Stimulated activated CD4-positive, alpha-beta T cell treated with anti-CD3 and anti-CD28 coated beads, Interleukin-15, amount 100 ng/mL, for 48 hours (primary cell): ENCODE data around the gene MID1.

Experiments
- DNase-seq, 2 donors: peaks; one replicate each; pipeline ENCODE4 v3.0.0-alpha.2; 2020; ENCODE audit warnings: low read depth in 2 of 2

Gene MID1

DNA sequence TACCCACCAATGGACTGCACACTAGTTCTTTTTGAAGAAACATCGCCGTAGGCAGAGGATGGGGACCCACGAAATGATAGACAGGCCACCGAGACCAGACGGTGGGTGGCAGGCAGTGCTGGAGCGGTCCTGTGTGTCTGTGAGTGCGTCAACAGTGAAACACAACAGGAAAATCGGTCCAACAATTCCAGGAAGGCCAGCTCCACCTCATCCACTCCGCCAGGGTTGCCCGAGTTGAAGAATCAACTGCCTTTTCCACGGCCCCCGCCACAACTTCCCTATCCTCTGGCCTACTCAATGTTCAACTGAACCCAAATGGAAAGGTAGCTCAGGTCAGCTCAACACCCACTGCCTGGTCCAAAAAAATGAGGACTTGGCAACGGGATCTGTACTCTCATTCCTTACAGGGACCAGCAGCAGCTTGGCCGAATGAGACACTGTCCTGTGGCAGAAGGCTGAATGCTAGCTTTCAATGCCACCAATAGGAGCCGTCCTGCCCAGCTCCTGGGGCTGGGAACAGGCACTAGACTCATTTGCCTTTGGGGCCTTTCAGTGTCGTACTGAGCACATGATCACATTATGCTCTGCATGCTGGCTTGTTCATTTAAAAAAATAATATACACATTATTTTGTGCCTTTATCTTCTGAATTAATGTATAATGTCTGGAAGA lies 43.5 kb downstream of the MID1 start:
- DNase-seq: no peak

DNA sequence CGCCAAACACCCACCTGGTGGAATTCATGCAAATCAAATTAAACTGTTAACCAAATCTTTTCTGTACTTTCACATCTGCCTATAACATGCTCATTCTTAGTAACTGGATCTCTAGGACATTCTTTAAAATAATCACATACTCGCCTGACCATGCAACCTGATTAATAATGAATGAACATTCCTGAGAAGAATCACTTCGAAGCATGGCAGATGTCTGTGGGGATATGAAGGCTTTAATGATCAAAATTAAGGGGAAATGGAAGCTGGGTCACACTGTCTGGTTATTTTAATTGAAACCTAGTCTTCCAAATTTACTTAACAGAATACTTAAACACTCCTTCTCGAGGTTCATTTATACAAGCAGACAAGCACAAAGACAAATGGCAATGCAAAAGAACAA lies 44.2 kb downstream of the MID1 start:
- no peak for DNase-seq

DNA sequence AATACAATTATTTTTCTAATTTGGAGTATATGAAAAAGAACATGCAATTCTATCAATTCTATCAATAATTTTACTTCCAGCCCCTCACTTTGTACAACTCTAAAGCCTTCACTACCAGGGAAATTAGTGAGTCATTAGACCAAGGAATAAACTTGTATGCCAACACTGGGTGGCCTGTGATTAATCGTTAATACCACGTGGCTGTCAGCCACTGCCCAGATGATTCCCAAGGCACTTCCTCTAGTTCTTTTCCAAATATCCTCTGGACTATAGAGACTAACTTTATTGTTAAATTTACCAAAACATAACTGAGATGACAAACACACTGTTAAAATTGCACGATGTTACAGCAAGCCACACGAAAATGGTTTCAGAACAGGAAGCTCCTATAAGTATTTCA lies 45.7 kb downstream of the MID1 start:
- no peak for DNase-seq

DNA sequence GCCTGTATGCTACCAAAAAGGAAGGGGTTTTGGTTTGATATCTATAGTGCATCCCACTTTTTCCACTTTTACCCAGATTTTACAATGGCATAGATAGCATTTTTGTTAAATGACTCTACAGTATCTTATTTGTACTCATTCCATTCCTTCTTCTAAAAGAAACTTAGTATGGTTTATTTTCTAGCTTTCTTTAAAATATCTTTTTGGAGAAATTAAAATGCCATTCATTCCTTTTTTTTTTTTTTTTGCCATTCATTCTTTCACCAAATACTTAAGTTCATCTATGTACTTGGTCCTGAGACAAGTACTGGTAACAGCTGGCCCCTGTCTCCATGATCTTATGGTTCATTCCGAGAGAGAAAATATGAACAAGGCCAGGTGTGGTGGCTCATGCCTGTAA lies 49.1 kb downstream of the MID1 start:
- DNase-seq: no peak

DNA sequence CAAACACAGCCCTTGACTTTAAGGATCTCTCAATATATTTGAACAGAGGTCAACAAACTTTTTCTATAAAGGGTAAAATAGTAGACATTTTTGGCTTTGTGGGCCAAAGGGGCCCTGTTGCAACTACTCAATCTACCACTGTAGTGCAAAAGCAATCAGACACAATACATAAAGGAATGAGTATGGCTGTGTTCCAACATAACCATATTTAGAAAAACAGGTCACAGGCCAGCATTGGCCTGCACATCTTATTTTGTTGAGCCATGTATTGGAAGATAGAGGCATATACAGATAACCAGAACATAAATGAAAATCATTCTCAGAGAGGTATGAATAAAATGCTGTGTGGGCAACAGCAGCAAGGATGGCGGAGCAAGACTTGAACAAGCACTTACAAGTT lies 49.8 kb downstream of the MID1 start:
- DNase-seq: no peak

DNA sequence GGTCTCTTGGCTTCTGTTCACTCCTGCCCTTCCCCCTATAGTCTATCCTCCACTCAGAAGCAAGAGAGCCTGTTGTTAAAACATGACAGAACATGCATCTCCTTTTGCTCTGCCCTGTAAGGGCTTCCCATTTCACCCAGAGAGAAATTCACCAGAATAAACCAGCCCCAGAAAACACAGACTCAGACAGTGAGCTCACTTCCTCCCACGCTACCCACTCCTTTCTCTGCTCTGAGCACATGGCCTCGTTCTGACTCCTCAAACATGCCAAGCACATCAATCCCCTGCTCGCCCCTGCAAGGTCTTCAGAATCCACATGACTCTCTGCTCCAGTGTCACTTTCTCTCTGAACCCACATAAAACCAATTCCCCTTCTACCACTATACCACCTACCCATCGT lies 50.4 kb downstream of the MID1 start:
- DNase-seq: no peak

DNA sequence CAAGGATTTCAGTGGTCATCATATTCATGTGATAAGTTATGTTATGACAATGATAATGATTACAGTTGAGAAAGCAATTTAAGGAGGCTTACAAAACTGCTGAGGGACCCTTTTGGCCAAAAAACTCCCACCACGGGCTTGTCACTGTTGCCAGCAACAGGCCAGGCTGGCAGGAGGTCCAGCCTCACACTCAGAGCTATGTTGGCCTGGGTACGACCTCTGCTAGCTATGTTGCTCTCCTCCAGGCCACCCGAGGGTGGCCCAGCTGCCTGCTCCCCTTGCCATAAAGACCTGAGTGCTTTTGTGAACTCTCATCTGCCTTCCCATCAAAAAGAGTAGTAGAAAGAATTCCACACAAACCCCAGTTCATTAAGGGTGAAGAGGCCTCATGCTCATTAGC lies 52.0 kb downstream of the MID1 start:
- DNase-seq: no peak

DNA sequence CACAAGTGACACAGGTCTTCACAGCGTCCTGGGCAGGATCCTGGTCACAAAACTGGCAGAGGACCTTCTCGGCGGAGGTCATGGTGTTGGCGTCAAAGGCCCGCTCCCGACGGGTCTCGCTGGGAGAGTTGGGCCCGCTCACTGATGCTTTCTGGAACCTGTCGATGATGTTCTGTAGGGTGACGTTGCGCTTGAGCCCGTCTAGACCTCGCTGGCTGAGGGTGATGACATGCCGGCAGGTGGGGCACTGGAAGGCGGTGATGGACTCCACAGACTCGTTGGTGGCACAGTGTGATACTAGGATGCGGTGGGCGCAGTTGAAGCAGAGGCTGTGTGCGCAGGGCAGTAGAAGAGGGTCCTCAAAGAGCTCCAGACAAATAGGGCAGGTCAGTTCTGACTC lies 53.2 kb downstream of the MID1 start:
- no peak for DNase-seq

DNA sequence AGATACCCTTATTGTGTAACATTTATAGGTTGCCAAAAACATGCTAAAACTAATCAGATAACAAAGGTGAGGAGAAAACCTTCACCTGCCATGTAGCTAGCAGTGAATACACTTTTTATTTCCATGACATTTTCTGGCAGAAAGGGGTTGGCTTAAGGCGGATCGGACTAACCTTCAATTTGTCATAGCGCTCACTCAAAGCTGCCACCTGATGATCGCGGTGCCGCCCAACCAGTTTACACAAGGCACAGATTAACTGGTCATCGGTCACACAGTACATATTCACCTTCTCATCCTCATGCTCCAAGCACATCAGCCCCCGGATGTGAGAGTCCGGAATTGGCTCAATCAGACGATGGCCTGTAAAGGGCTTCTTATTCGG lies 53.7 kb downstream of the MID1 start:
- DNase-seq: no peak

DNA sequence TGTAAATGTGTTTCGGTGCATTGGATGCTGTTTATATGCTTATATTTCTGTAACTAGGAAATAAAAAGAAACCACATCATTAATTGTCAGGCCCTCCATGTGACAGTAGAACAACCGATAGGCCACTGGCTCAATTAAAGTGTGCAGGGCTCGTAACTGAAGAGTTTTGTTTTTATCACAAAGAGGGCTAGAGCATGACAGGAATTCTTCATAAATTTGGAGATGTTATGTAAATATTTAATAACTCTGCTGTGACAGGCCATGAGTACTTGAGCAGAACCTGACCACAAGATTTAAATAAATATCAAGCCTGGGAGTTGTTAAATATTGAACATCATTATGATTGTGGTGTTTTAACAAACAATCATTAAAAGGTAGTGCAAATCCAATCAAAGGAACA lies 55.9 kb downstream of the MID1 start:
- DNase-seq: no peak

DNA sequence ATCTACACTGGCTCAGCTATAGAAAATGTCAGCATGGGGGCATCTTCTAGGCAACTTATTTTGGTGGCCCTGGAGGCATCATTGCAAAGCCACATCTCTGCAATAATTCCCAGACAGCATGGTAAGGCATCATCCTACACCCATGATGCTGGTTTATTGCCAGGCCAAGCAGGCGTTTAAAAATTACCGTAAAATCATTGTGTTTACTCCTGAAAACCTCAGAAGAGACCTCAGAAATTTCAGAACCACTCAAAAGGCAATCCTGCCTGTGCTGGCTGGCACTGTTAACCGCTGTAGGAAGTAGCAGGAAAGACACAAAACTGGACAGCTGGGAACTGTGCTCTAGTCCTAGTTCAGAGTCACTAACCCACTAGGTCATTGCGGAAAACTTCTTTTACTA lies 63.2 kb downstream of the MID1 start:
- DNase-seq: no peak

DNA sequence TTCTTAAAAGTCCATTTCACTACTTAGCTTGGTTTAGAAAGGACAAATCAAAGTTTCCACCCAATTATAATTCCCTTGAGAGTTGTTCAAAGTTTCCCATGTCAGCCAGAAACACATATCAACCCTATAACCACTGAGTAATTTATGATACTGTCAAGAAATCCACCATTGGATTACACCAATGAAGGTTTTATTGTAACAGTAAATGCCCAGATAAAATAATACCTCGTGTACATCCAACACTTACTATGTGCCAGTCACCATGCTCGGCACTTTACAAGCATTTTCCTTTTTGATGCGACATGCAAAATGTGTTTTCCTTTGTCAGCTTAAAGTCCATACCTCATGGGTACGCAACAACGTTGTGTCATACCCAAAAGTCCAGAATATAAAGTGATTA lies 64.0 kb downstream of the MID1 start:
- no peak for DNase-seq

DNA sequence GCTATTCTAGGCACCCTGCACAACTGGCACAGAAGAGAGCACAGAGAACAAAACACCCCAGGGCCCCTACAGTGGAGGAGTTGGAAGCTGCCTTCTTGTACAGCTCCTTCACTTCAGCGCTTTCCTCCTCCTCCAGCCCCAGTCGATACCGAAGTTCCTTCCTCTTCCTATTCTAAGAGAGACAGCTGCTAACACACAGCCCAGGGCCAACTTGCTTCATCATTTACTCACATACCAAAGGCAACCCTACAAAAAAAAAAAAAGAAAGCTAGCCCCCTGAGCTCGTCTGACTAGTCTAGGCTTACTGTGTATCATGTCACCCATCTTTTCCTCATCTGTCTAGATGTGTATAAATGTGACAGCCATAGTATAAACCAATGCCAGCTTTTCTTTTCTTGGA lies 64.5 kb downstream of the MID1 start:
- no peak for DNase-seq

DNA sequence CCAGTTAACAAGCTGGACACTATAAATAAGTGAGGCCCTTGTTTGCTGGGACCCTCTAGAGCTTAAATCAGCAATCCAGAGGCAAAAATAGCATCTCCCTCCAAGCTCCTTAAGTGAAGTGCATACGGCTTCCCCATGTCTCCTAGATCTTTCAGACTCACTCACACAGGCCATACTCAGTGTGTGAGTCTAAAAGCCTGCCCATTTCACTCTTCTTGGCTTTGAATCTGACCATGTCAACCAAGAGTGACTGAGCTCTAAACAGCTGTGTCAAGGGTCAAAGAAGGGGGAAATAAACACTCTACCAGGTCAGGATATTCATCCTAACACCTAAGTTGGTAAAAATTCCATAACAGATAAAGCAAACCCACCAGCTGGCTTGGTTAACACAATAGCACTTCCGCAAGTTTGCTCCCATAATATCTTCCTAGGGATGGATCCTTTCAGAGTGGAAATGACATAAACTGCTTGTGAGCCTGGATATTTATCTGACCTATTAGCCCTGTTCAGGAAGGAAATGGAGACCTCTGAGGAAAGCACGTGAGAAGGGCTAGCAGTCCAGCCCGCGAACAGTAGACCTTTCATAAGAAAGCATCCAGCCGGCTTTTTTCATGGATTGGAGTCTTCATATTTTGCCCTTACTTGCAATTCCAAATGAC lies 65.6 kb downstream of the MID1 start:
- DNase-seq: no peak

DNA sequence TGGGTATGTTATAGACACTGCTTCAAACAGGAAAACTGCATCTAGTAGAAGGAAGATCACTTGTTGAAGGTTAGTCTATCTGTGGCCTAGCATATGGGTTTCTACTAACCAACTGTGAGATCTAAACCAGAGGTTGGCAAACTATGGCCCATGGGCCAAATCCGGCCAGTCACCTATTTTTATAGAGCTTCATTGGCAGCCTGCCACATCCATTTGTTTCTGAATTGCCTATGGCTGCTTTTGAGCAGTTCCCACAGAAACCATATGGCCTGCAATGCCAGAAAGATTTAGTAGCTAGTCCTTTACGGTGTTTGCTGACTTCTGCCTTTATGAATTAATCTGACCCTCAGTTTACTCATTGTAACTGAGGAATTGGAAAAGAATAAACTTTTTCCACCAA lies 71.1 kb downstream of the MID1 start:
- DNase-seq: no peak

DNA sequence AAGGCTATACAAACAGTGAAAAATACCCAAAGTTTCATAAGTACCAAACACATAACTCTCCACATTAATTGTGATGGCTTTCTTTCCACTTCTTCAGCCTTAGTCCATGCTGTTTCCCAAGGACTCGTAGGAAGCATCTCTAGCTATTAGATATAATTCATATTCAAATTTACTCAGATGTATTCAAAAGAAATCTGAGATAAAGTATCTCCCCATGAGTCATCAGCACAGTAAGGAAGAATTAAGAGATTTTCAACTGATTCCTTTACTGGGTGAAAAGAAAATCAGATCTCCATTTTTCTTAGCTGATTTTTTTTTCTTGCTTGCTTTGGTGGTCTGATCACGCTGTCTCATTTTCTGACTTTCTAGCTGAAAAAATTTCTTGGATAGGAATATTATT lies 71.7 kb downstream of the MID1 start:
- no peak for DNase-seq

DNA sequence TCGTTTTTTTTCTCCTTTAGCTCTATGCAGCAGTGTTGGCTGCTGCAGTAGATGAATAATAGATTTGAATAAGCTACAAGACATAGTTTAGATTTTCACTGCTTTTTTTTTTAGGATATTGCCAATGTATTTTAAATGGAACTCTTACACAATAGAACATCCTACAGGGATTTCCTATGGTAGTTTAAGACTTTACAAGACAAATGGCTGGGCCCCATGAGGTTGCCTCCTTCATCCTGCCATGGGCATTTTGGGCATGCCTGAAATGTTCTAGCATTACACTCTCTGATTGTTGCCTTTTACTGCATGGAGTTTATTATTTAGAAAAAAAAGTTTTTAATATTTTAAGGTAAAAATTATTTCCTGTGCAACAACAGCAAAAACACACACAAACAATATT lies 74.5 kb downstream of the MID1 start:
- DNase-seq: no peak

DNA sequence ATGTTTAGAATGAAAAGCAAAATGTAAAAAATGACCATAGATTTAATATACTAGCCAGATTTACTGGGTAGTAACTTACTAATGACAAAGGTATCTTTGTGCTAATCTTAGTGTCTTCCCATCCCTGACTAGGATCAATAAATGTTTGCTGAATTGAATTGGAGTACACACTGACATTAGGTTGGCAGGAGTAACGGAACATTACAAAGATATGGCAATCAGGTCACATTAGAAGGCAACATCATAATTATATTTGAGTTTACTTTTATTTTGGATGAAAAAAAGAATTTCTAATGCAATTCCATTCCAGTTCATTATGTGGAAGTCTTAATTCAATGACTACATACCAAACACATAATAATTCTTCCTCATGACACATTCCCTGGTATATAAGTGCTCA lies 77.8 kb downstream of the MID1 start:
- DNase-seq: no peak

DNA sequence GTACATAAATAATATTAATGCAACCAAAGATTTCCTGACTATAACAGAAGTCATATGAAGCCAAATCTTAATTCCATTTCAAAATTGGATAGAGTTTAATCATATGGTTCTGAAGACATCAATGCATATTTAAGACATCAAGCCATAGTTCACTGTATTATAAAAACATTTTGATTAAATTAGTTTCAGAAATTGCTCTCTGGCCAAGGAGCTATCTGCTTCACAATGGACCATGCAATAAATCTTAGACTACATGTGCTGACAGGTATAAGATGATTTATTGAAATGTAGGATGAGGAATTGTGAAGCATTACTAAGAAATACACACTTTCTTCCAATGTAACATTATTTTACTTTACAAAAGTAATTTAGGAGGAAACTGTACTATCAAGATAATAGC lies 81.6 kb downstream of the MID1 start:
- DNase-seq: no peak

DNA sequence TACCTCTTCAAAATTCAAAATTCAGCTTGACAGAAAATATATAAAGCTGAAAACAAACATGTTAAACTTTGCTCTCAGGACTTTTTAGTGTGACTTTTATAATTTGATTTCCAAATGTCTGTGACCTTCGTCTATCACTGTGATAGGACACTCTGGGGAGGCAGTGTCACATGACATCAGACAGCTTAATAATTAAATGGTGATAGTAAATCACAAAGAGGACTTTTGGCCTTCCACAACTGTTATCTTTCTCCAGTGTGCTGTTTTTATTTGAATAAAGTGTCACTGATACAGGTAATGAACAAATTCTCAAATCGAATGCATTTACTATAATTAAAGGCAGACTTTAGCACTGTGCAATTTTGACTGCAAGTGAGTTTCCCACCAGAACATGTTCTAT lies 83.1 kb downstream of the MID1 start:
- DNase-seq: no peak

DNA sequence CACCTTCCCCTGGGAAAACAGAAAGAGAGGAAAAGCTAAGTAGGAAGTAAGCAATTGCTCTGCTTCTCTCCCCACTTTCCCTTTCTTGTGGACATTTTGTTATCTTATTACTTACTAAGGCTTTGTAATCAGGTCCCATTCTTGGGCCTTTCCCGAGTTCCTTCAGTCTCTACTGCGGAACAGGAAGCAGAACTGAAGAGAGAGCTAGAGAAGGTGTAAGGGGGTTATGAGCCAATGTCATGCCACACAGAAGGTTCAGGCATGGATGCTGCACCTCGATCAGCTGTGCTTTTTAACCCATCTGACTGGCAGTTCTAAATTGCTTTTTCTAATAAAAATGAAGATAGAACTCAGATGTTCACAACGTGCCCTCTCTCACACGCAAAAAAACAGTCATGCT lies 83.6 kb downstream of the MID1 start:
- DNase-seq: no peak

DNA sequence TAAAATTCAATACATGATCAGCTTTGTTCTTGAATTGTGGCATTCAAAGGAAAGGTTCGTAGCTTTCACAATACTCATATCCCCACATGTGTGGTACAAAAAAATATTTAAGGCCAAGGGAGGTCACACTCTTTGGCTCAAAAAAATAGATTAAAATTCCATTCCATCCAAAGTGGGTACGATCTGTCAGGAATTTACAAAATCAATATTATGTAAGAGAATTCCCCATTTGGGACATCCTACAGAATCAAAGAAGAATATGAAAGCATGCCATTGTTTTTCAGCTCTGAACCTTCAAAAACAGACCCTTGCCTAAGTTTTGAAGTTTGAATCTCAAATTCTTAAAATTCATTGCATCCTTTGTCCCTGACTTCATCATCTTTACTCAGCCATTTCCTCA lies 85.8 kb downstream of the MID1 start:
- DNase-seq: no peak

DNA sequence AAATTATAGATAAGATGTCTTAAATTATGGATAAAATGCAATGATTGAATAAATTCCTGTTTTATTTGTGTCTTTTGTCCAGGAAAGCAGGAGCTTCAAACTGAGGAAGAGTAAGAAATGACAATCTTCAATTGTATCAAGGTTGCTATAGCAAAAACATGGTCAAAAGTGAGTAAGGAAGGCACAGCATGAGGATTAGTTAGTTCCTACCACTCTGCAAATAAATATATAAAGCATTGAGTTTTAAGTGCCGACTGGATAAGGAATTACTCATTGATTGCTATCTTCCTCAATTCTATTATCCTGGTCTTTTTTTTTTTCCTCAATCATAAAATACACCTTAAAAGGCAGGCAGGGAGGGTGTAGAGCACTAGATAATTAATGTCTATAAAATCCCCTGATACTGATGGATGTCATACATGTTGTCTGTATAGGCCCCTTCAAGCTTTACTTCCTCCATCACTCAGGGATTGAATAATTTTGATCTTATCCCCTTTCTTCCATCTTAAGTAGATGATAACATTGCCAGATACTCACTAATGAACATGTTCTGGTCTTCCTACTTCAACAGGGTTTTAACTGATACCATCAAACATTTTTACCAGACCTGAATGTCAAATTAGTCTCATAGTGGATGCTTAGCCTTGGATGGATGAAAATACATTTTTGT lies 86.6 kb downstream of the MID1 start:
- DNase-seq: no peak

DNA sequence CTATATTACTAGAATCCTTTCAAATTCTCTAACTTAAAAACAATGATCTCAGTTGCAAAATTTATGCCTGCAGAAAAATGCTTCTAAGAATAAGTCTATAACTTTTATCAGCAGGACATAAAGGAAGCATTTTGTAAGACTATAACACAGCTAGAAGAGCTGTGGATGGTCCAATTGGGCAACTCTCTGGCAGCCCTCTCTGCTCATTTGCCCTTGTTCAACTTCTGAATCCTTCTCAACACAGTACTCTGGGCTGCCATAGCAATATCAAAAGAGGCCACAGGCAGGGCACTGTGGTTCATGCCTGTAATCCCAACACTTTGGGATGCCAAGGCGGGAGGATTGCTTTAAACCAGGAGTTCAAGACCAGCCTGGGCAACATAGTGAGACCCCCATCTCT lies 88.5 kb downstream of the MID1 start:
- DNase-seq: no peak
